Measurements from ENCODE around the gene ATP5MC3.

Gene ATP5MC3

GRCh38 chr2:175167792-175168563 is 13.5 kb downstream of the ATP5MC3 start, which contains the start of gene ATF2:
TSS of gene ATF2 (minus strand) at chr2:175168203. CDS start at chr2:175136443, 31,760 bp downstream.
- peak; percentile 100 for DNase-seq (ENCODE audit: low spot score)

GRCh38 chr2:175167076-175167791 is 14.3 kb downstream of the ATP5MC3 start:
- peak; percentile 54 for DNase-seq (ENCODE audit: low spot score)

DNA sequence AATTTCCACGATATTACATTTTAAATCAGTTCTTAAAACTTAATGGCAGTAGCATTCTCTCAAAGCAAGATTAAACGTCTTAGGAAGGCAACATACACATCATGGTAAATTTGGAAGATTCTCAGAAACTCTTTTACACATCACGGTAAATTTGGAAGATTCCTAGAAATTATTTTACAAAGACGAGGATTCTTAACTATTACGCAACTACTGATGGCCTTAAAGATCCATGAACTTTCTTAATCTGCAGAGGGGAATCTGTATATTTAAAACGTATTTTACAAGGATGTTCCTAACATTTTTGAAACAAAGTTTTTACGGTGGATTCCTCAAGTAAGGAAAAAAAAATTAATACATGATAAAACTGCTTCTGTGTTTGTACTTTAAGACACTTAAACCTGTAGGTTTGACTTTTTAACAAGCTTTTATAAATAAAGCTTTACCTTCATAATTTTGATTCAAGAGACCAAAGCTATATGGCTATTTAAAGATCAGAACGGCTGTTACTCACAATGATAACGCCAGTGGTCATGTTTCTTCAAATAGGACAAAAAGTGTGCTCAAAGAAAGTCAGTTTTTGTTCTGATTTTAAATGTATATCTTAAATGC is 15.2 kb downstream of the ATP5MC3 start:
- no peak for DNase-seq (ENCODE audit: low spot score)

DNA sequence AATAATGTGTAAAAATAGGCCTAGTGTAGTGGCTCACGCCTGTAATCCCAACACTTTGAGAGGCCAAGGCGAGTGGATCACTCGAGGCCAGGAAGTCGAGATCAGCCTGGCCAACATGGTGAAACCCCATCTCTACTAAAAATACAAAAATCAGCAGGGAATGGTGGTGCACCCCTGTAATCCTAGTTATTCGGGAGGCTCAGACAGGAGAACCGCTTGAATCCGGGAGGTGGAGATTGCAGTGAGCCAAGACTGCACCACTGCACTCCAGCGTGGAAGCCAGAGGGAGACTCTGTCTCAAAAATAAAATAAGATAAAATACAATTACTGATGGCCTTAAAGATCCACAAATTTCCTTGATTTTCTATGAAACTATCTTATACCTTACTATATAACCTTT is 17.3 kb downstream of the ATP5MC3 start:
- DNase-seq (ENCODE audit: low spot score): no peak

DNA sequence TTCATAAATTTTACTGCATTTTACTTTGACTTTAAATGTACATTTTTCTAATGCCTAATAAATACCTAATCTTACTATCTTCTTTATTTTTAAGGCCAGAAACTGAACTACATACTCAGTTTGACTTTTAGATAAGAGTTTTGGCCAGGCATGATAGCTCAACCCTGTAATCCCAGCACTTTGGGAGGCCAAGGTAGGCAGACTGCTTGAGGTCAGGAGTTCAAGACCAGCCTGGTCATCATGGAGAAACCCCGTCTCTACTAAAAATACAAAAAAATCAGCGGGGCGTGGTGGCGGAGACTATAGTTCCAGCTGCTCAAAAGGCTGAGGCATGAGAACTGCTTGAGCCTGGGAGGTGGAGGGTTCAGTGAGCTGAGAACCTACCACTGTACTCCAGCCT is 22.6 kb downstream of the ATP5MC3 start:
- DNase-seq (ENCODE audit: low spot score): no peak

DNA sequence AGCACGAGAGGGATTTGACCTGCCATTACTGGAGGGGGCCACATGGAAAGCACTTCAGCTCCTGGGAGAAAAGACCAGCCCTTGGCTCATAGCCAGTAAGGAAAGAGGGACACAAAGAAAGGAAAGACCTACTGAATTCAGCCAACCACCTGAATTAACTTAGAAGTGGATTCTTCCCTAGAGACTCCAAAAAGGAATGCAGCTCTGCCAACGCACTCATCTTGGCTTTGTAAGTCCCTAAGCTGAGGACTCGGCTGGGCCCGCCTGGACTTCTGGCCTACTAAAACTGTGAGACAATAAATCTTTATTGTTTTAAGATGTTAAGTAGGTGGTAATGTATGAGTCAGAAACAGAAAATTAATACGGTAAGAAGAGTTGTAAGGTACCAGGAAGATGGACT is 25.0 kb downstream of the ATP5MC3 start:
- no peak for DNase-seq (ENCODE audit: low spot score)

DNA sequence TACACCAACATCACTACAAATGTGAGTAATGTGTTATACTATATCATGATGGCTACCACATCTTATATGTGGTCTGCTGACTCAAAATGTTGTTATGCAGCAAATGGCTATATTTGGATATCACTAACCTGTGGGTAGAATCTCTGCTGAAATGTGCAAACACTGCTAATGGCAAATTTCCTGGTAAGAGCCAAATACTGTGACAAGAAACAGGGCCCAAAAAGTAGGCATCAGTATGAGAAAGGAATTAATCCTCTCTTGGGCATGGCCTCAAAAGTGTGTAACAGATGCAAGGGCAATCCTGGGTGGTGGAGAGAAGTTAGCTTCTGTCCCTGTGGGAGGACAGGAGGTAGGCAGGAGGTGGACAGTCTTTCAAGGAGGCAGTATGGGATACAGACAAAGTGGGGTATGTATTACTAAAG is 26.8 kb downstream of the ATP5MC3 start:
- no peak for DNase-seq (ENCODE audit: low spot score)

DNA sequence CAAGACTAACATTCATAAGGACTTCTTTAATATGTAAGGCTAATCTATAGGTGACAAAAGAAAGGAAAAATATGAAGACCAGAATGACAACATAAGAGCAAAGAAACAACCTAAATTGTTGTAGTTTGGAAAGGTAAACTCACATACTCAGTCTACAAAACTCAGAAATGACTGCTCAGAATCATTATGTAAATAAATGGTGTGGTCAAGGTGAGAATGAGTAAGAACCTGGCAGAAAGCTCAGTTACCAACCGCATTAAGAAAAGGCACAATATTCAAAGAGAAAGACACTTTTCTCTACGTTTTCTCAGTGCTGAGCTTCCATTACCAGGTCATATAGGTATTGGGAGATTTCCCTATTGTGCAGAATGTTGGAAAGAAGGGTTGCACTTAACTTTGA is 29.3 kb downstream of the ATP5MC3 start:
- DNase-seq (ENCODE audit: low spot score): no peak

- no peak for DNase-seq (ENCODE audit: low spot score)
Observed at GRCh38 chr2:175151791-175152190, 29.7 kb downstream of the ATP5MC3 start.

DNA sequence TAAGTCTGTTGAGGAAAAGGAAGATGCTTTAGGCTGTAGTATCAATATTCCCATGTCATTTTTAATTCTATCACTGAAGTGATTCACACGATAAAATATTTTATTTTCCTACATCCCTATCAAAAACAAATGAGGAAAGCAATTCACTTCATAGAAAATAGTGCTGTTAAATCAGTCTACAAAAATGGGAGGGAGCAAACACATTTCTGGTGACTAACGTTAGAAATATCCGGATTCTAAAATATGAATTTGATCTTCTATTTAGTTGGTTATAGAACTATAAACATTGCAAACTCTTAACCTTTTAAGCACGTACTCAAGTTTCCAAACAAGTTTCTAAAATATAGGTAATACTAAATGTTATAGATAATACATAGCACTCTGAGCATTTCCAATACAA is 34.3 kb downstream of the ATP5MC3 start:
- no peak for DNase-seq (ENCODE audit: low spot score)

- DNase-seq (ENCODE audit: low spot score): no peak
Observed at GRCh38 chr2:175143678-175144077, 37.8 kb downstream of the ATP5MC3 start.

DNA sequence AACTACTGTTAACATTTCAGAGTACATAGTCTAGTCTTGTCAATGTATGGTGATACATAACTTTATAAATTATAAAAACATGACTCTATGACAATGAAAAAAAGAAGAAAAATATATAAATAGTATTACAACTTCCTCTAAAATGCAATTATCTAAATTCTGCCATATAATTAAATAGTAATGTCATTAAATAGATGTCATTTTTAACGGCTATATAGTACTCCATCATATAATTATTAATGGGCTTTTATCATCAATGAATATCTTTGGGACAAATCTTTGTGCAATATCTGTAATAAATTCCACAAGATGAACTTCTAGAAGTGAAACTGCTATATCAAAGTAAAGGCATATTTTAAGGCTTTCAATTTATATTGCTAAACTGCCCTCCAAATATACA is 38.3 kb downstream of the ATP5MC3 start:
- no peak for DNase-seq (ENCODE audit: low spot score)

GRCh38 chr2:175140332-175140731 is 41.2 kb downstream of the ATP5MC3 start:
- DNase-seq (ENCODE audit: low spot score): no peak

GRCh38 chr2:175137793-175138192 is 43.7 kb downstream of the ATP5MC3 start:
- DNase-seq (ENCODE audit: low spot score): no peak

DNA sequence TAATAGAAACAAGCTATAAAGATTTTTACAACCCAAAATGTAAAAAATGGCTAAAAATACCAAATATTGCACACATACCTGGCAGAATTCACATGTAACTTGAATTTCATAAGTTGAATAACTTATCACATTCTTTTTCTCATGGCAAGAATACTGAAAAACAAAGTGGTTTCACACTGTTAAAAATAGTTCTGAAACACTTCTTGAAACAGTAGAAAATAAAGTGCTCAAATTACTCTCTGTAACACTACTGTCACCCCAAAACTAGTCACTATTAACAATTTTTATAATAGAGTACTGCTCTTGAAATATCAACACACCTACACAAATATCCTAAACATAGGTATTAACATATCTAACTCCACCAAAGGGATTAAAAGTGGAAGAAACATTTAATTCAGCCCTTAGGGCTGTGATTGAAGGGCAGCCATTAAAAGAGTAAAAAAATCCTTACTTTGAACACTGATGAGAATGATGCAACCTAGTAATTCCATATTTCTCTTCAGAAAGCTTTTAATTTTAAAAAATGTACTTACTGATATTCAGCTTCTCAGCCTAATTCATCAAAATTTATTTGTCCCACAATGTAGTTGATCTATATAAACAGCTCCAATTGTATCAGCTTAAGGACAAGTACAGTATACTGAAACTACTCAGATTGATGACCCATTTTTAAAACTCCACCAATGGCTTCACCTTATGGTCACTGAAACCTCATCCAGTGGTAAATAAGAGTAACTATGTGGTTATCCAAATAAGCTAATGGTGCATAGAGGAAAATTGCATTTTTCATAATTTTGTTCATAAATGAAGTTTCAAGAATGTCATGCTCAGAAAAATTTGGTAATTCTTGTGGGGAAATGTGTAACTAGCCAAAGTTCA is 44.9 kb downstream of the ATP5MC3 start:
- DNase-seq (ENCODE audit: low spot score): no peak

GRCh38 chr2:175135862-175136261 is 45.6 kb downstream of the ATP5MC3 start:
- no peak for DNase-seq (ENCODE audit: low spot score)

GRCh38 chr2:175135177-175135576 is 46.3 kb downstream of the ATP5MC3 start:
- no peak for DNase-seq (ENCODE audit: low spot score)

DNA sequence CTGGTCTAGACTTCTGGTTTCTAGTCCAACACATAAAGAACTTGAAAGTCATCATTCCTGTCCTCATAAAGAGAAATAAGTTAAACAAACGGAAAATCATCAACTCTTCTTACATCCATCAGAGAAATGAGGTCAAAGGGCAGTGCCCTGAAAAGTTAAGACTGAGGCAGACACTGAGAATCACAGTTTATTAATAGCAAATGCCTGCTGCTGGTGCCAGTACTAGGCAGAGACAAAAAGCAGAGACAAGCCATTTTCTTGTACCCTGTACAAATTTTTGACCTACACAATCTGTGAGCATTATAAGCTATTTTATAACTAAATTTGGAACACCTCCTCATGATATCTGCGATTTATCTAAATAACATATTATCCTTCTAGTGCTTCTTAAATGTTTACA is 50.3 kb downstream of the ATP5MC3 start:
- DNase-seq (ENCODE audit: low spot score): no peak

- DNase-seq (ENCODE audit: low spot score): peak; percentile 29
Observed at GRCh38 chr2:175126661-175127060, 54.8 kb downstream of the ATP5MC3 start.
